ENCODE results near the gene CCL4L2.
"Not testable (repeated sequence)": the region's sequence is repeated elsewhere in the genome, so short reads cannot be mapped to it uniquely, and the experiment has no call there.

CCL4L2 gene

DNA sequence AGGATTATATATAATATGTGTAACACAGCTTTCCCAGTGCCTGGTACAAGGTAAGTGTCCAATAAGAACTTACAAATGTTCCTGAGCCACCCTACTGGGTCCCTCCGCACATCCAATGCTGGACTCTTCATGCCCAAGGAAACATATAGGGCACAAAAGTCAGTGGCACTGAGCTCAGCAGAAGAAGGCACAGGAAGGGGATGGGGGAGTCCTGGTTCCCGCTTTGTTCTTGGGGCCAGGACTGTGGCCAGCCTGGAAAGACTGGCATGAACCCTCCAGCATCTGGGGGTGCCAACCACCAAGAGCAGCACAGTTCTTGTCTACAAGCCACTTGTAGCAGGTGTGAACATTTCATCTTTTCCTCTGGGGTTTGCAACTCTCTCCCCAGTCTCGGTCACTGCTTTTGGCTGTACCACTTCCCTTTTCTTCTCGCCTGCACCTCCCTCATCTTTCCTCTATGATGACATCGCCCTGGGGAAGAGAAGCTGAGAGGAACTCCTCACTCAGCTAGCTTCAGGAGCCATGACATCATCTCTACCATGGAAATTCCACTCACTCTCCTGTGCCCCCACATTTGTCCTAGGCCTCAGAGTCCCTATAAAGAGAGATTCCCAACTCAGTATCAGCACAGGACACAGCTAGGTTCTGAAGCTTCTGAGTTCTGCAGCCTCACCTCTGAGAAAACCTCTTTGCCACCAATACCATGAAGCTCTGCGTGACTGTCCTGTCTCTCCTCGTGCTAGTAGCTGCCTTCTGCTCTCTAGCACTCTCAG lies at the start of gene CCL4L2:
Gene CCL4L2 (plus strand): TSS at position 625 of the 773 bp plus-strand sequence.
- not testable (repeated sequence) for H3K27me3 ChIP-seq (ENCODE audit: control insufficient read depth in 1 of 2, insufficient read depth in 2 of 2, low read length in 2 of 2); H3K36me3 ChIP-seq (ENCODE audit: insufficient read depth, low read length); H3K4me1 ChIP-seq (ENCODE audit: insufficient read depth, low read length); H3K9ac ChIP-seq (ENCODE audit: low read length); H3K9me3 ChIP-seq (ENCODE audit: low read length); H3K27ac ChIP-seq (ENCODE audit: low read depth, low read length); H3K4me3 ChIP-seq (ENCODE audit: low read depth in 1 of 2, low read length in 2 of 2)

DNA sequence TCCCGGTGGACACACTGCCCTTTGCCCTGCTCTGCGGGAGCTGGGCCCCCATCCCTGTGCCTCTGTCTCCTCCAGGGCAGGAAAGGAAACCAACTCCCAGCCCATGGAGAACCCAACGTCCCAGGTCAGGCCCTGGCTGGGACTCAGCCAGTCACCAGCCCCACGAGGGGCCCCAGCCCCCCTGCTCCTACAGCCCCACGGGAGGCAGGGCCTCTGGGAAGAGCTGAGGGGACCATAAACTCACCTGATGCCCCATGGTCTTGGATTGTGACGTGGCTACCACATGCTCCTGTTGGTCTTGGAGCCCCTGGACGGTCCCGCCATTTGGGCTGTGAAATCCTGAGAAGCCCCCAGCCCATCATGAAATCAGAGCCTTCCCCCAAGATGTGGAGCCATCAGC lies 42.0 kb upstream of the CCL4L2 start:
- not testable (repeated sequence) for H3K4me3 ChIP-seq (ENCODE audit: low read depth in 1 of 2, low read length in 2 of 2); H3K36me3 ChIP-seq (ENCODE audit: insufficient read depth, low read length); H3K27me3 ChIP-seq (ENCODE audit: control insufficient read depth in 1 of 2, insufficient read depth in 2 of 2, low read length in 2 of 2); H3K27ac ChIP-seq (ENCODE audit: low read depth, low read length); H3K4me1 ChIP-seq (ENCODE audit: insufficient read depth, low read length); H3K9ac ChIP-seq (ENCODE audit: low read length); H3K9me3 ChIP-seq (ENCODE audit: low read length)

DNA sequence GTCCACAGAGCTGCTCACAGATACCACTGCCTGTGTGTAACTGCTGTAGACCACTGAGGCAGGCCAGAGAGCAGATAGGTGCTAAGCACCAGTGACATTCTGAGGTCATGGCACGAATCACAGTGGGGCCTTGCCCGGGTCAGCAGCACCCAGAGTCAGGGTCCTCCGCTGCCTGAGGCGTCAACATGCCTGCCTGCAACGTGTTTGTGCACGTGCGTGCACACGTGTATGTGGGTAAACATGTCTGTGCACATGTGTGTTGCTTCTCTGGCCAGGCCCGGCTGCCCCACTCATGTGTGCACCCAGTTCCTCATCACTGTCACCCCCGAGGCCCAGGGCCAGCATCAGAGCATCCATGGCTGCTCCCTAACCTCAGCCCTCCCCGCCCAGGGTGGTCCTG lies 34.3 kb upstream of the CCL4L2 start, which contains the start of gene TBC1D3B:
Gene TBC1D3B (minus strand): TSS at position 101 of the 400 bp plus-strand sequence. CDS start 1,586 bp downstream, outside the sequence.
- not testable (repeated sequence) for H3K4me3 ChIP-seq (ENCODE audit: low read depth in 1 of 2, low read length in 2 of 2); H3K9ac ChIP-seq (ENCODE audit: low read length); H3K36me3 ChIP-seq (ENCODE audit: insufficient read depth, low read length); H3K9me3 ChIP-seq (ENCODE audit: low read length); H3K27ac ChIP-seq (ENCODE audit: low read depth, low read length); H3K4me1 ChIP-seq (ENCODE audit: insufficient read depth, low read length); H3K27me3 ChIP-seq (ENCODE audit: control insufficient read depth in 1 of 2, insufficient read depth in 2 of 2, low read length in 2 of 2)

DNA sequence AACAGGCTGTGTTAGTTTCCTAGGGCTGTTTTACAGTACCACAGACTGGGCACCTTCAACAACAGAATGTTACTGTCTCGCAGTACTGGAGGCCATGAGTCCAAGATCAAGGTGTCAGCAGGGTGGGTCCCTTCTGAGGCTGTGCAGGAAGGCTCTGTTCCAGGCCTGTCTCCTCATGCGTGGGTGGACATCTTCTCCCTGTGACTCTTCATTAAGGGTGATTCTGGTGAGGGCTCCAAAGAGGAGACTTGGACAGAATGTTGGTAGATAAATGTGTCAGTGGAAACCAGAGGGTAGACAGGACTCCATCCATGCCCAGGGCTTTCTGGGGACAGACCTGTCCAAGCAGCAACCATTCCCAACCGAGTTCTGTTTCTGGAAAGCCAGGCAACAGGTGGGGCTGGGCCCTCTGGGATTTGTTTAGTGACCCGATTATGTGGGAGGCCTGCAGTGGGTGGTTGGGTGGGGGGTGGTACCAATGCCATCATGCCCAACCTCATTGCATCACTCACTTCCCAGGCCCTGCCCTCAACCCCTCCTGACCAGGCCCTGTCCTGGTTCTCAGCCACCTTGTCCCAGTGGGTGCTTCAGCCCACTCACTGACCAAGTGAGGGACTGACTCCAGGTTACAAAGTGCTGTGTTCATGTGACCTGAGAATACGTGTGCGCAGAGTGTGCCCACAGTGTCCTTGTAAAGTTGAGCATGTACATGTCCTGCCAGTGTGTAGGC lies 29.3 kb upstream of the CCL4L2 start:
- H3K9ac ChIP-seq (ENCODE audit: low read length); H3K27ac ChIP-seq (ENCODE audit: low read depth, low read length); H3K9me3 ChIP-seq (ENCODE audit: low read length); H3K4me3 ChIP-seq (ENCODE audit: low read depth in 1 of 2, low read length in 2 of 2); H3K36me3 ChIP-seq (ENCODE audit: insufficient read depth, low read length); H3K4me1 ChIP-seq (ENCODE audit: insufficient read depth, low read length): not testable (repeated sequence)
- H3K27me3 ChIP-seq (ENCODE audit: control insufficient read depth in 1 of 2, insufficient read depth in 2 of 2, low read length in 2 of 2) = peaks cover 0 to 10% of the 10 kb centered on the region in 2 donors

DNA sequence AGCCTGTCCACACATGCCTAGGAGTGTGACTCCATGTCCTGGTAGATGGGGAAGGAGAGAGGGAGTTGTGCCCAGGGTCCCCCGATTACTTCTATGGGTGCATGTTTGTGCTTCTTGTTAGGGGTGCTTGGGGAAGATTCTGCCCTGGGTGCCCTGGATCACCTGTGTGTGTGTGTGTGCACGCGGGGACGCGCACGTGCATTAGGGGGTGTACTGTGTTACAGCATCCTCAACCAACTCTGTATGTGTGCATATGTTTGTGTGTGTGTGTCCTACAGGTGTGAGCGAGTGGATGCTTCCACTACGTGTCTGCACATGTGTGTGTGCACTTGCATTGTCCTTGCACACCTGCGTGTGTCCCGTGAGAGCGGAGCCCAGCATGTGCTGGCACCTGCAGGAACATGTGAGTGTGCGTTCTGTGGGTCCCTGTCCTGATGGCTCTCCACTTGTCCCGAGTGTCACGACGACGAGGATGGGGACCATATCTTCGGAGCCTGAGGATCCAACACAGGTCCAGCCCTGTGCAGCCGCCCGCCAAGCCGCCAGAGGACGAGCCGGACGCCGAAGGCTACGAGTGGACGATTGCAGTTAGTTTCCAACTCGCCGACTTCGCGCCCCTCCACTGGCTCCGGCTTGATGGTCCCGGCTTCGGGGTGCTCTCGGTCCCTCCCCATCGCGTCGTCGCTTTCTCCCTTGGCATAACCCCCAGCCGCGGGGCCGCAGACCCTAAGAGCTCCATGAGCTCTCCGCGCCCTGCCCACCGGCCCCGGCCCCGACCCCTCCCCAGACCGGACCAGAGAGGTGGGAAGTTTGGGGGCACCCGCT lies 28.5 kb upstream of the CCL4L2 start:
- H3K36me3 ChIP-seq (ENCODE audit: insufficient read depth, low read length) = no peaks in the 10 kb centered on the region
- no peak overlapping the region for H3K9ac ChIP-seq (ENCODE audit: low read length)
- peak overlapping the region; percentile 23 for H3K27ac ChIP-seq (ENCODE audit: low read depth, low read length)
- H3K4me1 ChIP-seq (ENCODE audit: insufficient read depth, low read length) = no peaks in the 10 kb centered on the region
- no peaks in the 10 kb centered on the region for H3K9me3 ChIP-seq (ENCODE audit: low read length)
- H3K27me3 ChIP-seq (ENCODE audit: control insufficient read depth in 1 of 2, insufficient read depth in 2 of 2, low read length in 2 of 2) = peaks cover 0 to 10% of the 10 kb centered on the region in 2 donors
- peak overlapping the region in 1 of 2 donors; percentile 87 for H3K4me3 ChIP-seq (ENCODE audit: low read depth in 1 of 2, low read length in 2 of 2)

DNA sequence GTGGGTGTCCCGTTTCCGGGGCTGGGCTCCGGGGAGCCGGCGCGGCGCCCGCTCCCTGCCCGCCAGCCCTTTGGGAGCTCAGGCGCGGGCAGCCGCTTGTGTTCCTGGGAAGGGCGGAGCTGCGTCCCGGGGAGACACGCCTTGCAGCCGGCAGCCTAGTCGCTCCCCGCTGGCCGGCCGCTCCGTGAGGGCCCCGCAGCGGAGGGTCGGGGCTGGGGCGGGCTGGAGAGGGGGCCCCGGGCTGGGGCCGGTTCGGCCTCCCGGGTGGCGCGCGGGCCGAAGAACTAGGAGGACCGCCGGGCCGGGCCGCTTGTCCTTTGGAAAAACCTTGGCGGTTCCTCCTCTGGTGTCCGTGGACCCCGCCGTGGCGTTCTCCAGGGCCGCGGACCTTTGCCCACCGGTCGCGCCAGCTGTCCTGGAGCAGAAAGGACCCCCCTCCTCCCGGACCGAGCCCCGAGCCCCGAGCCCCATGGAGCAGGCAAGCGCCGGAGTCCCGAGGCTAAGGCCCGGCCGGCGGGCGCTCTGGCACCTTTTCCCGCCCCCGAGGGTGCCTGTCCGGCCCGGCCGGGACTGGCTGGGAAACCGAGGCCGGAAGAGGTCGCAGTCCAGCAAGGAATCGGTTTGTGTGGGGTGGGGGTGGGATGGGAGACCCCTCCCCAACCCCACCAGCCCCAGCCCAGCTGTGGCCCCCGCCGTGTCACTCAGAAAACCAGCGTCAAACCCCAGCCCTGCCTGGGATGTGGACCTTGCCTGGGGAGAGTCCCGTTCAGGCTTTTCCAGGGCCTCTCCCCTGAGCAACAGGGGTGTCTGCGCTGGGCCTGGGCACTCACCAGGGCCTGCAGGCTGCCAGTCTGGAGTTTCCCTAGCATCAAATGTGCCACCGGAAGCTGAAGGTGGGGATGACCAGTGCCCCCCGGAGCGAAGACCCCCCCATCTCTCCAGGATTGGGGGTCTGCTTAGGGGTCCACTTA lies 27.6 kb upstream of the CCL4L2 start:
- H3K36me3 ChIP-seq (ENCODE audit: insufficient read depth, low read length) = no peaks in the 10 kb centered on the region
- H3K27ac ChIP-seq (ENCODE audit: low read depth, low read length) = peak overlapping the region; percentile 23
- H3K27me3 ChIP-seq (ENCODE audit: control insufficient read depth in 1 of 2, insufficient read depth in 2 of 2, low read length in 2 of 2) = peaks cover 0 to 10% of the 10 kb centered on the region in 2 donors
- no peak overlapping the region for H3K9ac ChIP-seq (ENCODE audit: low read length)
- H3K4me1 ChIP-seq (ENCODE audit: insufficient read depth, low read length) = no peaks in the 10 kb centered on the region
- no peaks in the 10 kb centered on the region for H3K9me3 ChIP-seq (ENCODE audit: low read length)
- H3K4me3 ChIP-seq (ENCODE audit: low read depth in 1 of 2, low read length in 2 of 2) = peak overlapping the region in 1 of 2 donors; percentile 87

DNA sequence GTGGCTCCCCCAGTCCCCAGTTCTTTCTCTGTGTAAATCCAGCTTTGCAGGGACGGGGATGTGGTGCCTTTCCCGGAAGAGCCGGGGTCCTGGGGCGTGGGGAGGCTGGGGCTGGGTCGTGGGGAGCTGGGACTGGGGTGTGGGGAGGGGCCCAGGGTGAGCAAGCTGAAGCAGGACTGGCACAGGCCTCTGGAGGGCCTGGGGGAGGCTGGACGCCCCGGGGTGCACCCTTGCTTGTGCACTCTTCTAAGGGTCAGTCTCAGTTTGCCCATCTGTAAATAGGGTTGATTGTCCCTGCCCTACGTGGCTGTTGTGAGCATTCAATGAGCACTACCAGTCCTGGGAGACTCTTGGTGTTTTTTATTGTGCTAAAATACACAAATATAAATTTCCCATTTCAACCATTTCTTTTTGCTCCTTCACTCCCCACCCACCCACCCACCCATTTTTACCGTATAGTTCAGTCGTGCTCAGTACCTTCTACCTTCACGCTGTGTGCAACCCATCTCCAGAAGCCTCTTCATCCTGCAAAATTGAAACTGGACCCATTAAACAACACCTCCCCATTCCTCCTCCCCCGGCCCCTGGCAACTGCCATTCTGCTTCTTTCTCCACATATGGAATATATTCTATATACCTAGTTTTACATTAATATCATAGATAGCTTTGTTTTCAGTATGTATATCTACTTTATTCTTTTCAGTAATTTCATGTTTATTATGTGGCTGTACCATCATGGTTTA lies 26.7 kb upstream of the CCL4L2 start:
- peaks cover 0 to 10% of the 10 kb centered on the region in 2 donors for H3K27me3 ChIP-seq (ENCODE audit: control insufficient read depth in 1 of 2, insufficient read depth in 2 of 2, low read length in 2 of 2)
- no peak overlapping the region for H3K27ac ChIP-seq (ENCODE audit: low read depth, low read length)
- H3K36me3 ChIP-seq (ENCODE audit: insufficient read depth, low read length) = no peaks in the 10 kb centered on the region
- no peak overlapping the region for H3K4me3 ChIP-seq (ENCODE audit: low read depth in 1 of 2, low read length in 2 of 2)
- H3K9me3 ChIP-seq (ENCODE audit: low read length) = no peaks in the 10 kb centered on the region
- H3K9ac ChIP-seq (ENCODE audit: low read length) = no peak overlapping the region
- H3K4me1 ChIP-seq (ENCODE audit: insufficient read depth, low read length) = no peaks in the 10 kb centered on the region

DNA sequence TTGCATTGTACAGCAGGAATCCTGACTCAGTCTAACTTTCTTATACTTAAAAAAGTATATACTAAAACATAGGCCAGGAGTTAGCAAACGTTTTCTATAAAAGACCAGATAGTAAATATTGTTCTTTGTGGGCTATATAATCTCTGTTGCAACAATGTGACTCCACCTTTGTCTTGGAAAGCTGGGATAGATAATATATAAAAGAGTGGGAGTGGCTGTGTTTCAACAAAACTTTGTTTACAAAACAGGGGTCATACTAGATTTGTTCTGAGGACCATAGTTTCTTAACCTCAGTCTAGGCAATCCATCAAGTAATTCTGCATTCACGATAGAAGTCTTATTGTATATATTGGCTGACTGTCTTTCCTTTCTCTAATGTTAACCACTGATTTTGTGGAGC lies 25.4 kb upstream of the CCL4L2 start:
- Histone ChIP-seq H3K4me1 (ENCODE audit: insufficient read depth, low read length) (no peaks in the 10 kb centered on the region), H3K9me3 (ENCODE audit: low read length) (no peaks in the 10 kb centered on the region), H3K9ac (ENCODE audit: low read length) (no peak overlapping the region), H3K36me3 (ENCODE audit: insufficient read depth, low read length) (no peaks in the 10 kb centered on the region), H3K4me3 (ENCODE audit: low read depth in 1 of 2, low read length in 2 of 2) (no peak overlapping the region), H3K27me3 (ENCODE audit: control insufficient read depth in 1 of 2, insufficient read depth in 2 of 2, low read length in 2 of 2) (peaks cover 0 to 10% of the 10 kb centered on the region in 2 donors), H3K27ac (ENCODE audit: low read depth, low read length) (no peak overlapping the region)

DNA sequence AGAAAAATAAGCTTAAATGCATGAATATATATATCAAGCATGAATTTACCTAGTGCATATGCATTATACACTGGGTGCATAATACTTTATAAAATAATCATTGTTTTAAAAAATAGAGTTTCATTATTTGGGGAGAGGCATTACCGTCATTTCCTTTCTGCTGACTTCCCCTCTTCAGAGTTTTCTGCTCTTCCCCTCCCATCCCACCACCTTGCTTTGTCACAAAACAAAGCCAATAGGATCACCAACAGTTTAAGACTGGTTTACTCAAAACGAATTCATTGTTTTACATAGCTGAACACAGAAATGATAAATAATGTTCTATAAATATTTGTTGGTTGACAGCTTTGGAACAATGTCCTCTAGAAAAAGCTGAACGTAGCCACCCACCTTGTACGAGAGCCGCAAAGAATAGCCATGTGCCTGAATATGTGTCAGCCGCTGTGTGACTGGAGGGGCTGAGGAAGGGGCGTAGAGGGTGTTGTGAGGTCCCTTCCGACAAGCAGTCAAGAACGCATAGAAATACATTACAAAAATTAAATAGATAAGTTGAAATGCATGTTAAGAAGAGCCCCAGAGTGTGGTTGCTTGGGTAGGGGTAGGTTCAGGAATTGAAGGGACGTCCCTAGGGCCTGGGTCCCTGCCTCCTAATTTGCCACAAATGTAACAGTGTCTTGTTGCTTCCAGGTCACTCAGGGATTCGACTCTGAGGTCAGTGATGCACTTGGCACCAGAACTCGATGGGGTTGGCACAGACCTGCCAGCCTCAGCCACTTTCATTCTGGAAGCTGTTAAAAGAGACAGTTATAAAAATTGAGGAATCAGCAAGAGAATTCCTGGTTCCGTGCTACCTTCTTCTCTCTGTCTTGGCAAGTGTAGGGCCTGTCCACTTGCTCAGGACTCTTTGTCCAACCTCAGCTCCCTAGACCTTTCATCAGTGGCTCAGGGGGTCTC lies 23.8 kb upstream of the CCL4L2 start:
- H3K27ac ChIP-seq (ENCODE audit: low read depth, low read length); H3K9ac ChIP-seq (ENCODE audit: low read length); H3K9me3 ChIP-seq (ENCODE audit: low read length); H3K4me1 ChIP-seq (ENCODE audit: insufficient read depth, low read length); H3K4me3 ChIP-seq (ENCODE audit: low read depth in 1 of 2, low read length in 2 of 2); H3K36me3 ChIP-seq (ENCODE audit: insufficient read depth, low read length): not testable (repeated sequence)
- peaks cover 0 to 10% of the 10 kb centered on the region in 2 donors for H3K27me3 ChIP-seq (ENCODE audit: control insufficient read depth in 1 of 2, insufficient read depth in 2 of 2, low read length in 2 of 2)

All from muscle layer of colon (tissue), 2 donors.